Measurements from ENCODE around the gene DPT.

The DPT gene

DNA sequence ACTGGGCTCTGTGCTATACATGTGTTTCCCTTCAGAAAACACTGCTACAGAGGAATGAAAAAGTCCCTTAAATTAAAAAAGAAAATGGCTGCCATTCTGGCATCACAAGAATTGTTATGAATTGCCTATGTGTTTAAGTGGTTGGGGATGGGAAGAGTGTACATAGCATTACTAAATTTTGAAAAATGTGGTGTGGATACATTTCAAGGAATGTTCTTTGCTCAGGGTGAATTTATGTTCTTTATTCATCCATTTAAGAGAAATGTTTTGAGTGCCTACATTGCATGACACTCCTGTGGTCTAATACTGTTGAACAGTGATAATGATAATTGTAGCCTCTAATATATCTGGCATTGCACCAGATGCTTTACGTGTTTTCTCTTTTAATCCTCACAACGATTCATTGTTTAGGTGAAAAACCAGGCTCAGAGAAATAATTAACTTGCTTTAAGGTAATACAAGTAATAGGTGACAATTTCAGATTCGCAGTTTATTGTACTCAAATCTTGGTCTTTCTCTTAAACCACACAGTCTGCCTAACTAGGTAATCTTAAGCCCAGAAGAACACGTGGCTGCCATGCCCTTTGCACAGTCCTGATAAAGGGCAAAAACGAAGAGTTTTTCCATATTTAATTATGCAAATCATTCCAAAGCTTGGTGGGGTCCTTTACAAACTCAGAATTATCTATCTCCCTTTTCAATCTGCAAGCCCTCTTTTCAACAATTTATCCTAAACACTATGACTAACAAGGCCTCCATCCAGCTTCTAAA is 31.5 kb downstream of the DPT start:
- no peak for DNase-seq

DNA sequence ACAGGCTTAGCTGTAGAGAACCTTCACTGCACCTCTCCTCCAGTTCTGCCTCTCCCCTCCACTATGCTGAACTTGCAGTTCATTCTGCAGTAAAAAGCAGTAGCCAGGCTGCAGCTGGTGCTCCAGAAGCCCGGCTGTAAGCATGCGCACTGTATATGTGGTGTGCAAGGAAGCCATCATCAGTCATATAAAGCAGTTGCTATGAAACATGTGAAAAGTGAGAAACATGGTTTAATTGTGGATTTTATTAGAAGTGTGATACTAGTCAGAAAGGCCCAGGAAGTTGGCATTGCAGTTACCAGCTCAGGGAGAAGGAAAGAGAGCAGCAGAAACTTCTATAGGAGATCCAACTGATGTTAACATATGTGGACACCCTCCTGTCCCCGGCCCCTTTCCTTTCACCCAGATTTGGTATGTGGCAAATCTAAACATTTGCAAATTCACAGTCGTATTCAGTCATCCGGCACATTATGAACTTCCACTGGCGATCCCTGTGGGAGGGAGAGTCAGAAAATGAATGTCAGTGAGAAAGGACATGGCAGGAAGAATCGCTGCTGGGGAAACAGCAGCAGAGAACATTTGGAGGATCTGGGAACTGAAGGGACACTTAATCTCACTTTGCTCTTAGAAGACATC is 32.8 kb downstream of the DPT start:
- no peak for DNase-seq

DNA sequence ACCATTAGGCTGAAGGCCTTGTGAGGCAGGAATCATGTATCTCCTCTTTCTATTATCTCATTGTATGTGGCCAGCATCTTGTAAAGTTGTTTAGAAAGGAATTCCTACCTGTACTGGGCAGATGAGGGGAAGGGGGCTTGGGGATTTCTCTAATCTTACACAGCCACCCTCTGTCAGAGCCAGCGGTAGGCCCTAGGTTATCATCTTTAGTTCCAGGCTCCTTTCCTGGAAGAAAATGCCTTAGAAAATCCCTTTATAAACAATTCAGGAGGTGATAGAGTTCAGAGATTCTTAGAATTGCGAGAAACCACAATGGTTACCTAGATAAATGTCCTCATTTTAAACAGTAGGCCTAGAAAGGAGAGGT is 35.2 kb downstream of the DPT start:
- DNase-seq: no peak

DNA sequence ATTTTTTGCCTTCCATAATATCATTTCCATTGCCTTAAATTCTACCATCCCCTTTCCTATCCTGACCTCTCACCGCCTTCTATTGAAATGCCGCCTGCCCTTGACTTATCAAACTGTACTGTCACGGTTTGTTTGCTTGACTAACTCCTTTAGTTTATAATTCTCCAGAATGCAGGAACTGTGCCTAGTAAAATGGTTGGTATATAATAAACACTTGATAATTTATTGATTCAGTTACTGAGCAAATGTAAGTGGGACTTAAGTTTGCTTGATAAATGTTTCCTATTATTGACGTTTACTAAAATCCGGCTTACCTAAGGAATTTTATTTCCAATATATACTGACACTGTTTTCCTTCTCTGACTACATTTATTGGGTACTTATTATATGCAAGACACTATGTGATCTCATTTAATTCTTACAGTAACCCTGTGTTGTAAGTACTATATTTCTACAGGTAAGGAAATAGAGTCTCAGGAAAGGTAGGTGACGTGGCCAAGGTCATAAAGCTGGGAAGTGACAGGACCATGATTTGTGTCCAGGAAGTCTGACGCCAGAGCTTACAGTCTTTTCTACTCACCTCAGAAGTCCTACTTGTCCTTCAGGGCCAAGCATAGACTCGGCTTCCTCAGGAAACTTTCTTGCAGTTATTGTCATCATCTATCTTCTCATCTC is 35.7 kb downstream of the DPT start:
- no peak for DNase-seq

DNA sequence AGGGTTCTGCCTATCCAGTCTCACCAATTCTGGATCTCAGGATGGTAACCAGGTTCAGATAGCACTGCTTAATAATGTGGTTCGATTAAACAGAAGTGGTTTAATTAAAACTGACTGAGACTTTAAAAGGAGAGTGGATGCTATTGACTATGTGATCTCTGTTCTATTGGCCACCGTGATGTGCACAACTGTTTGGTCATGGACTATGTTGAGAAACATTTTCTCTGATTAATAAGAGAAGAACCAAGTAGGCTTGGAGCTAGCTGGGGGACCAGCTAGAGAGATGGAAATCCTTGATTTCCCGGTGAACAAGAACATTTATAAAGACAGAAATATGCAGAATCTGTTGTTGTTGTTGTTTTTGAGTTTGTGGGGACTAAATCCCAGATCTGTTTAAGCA is 36.5 kb downstream of the DPT start:
- no peak for DNase-seq

DNA sequence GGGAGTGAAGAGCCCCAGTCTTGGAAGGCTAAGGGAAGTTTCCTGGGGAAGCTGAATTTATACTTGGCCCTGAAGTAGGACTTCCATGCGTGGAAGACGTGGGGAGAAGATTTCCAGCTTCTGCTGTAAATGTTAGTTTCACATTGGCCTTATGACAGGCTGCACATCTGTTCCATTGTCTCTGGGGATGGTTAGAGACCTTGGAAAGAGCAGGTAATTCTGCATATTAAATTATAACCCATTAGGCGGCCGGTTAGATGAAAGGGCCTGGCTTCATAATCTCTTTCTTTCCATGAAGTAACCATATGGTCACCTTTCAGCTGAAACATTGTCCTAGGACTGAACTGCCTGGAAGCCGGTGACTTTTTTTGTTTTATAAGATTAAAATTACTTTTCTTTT is 37.5 kb downstream of the DPT start:
- DNase-seq: no peak

DNA sequence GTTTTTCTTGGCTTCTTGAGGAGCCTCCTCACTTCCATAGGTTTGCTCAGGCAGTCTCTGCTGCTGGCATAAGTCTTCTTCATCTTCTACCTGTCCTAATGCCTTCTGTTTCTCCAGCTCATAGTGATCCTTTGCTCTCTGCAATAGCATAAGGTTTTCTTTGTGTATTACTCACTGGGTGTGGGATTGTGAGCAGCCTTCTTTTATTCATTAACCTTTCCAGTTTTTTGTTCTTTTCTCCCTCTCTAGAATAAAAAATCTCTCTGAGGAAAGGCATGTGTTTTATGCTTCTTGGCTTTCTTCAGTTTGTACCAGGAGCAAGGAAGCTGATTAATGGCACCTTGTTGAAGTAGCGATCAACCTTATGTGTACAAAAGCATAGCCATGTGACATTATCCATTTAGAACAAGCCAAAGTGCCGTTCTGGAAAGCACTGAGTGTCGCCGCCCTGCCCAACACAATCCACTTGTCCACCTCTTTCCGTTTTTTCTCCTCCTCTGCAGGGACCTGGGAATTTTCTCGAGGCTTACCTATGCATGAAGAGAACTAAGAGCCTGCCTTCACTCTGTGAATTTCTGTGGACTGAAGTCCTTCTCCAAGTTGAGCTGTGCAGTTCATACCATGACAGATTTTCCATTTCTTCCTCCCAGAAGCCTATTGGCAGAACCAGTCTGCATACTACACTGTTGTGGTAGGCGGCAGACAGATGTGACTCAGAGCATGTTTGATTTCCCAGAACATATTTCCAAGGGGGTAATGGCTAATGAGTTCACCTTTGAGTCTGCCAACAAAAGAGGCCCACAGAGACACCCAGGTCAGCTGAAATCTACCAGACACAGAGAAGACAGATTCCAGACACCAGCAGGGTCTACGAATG is 39.0 kb downstream of the DPT start:
- no peak for DNase-seq

DNA sequence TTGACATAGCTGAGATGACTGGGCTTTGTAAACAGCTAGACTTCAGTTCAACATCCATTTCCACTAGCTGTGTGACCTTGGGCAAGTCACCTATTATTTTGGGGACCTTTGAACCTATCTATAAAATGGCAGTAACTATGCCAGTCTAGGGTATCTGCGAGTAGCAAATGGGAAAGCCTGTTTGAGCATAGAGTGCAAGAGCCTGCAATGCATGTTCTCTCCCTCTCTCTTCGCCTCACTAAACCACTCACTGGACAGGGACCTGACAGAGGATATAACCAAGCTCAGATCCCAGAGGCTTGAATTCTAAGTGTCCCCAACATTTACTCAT is 39.7 kb downstream of the DPT start:
- DNase-seq: no peak

DNA sequence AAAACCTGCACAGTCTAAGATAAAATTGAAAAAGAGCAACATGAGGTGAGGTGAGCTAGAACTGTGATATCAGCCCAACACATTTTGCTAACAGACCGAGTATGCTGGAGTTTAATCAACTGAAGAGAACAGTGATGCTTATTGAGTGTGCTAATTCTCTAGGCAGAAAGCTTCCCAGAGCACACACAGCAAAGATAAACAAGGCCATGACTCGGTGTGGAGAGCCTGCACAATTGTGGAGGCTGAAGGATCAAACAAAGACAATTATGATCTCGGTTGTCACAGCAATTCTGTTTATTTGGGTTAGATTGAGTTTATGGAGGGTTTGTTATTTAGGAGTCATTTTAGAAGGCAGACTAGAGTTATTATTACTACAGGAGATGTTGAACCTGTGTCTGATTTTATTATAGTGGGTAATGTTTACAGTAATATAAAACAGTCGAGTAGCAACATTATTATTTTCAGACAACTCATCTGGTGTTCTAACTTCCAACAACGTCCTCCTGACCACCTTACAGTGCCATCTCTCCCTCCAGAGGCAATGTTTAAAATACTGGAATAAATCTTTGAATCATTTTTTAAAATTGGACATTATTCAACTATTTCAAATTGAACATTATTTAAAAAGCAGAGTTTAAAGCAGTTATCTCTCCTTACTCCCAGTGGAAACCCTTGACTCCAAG is 40.2 kb downstream of the DPT start:
- DNase-seq: no peak

DNA sequence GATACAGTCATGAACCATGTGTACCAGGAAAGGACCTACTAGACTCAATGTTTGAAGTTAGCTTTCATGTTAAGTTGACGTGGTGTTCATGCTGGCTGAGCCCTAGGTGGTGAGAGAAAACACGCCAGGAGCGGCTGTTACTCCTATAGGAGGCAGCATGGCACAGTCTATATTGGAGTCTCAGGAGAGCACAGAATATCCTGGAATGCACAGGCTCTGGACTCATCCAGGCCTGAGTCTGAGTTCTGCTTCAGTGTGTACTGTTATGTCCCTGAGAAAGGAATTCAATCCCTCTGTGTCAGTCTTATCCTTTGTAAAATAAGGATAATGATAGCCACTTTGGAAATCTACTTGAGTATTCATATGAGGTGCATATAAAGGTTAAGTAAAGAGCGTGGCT is 41.2 kb downstream of the DPT start:
- no peak for DNase-seq

DNA sequence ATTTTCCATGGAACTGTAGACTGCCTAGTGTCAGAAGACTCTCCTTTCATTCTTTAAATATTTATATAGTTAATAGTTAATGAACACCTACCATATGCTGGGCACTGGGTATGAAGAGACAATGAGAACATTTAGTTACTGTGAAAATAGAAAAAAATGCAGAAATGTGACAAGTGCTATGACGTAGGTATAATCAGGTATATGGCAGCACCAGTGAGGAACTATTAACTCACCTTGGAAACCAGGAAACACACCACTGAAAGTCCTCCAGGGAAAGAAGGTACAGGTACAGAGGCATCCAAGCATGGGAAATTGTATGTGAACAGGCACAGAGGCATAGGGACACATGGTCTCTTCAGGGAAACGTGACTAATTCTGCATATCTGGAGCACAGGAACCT is 42.3 kb downstream of the DPT start:
- no peak for DNase-seq

DNA sequence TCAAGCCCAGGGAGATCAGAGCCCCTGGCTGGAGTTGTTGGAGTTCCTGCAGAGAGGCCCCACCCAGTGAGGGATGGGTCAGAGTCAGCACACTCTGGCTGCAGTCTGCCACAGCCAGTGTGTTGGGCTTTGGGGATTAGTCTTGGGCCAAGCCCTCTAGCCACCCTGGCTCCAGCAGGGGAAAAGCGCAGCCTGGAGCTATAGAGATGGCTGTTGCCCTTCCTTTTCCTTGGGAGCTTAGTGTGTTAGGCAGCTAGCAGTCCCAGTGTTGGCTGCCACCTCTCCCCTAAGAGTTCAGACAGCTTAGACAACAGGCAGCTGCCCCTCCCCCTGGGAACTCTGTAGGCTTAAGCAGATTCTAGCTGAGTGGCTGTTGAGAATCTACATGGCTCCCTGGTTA is 45.1 kb downstream of the DPT start:
- no peak for DNase-seq

DNA sequence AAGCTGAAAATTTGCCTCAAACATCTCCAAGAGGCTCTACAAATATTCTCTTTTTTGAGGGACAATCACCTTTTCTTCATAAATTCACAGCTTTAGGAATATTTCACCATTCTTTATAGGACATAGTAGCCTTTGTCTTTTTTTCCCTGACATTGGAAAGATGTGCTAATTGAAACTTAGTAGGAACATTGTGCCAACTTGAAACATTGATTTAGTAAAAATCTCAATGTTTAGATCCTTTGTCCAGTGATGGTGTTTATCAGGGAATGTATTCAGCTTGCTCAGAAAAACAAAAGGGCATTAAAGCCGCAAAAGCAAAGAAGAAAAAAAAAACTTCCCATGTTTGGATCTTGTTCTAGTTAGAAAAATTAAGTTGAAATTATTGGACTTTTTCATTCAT is 52.1 kb downstream of the DPT start:
- DNase-seq: no peak

DNA sequence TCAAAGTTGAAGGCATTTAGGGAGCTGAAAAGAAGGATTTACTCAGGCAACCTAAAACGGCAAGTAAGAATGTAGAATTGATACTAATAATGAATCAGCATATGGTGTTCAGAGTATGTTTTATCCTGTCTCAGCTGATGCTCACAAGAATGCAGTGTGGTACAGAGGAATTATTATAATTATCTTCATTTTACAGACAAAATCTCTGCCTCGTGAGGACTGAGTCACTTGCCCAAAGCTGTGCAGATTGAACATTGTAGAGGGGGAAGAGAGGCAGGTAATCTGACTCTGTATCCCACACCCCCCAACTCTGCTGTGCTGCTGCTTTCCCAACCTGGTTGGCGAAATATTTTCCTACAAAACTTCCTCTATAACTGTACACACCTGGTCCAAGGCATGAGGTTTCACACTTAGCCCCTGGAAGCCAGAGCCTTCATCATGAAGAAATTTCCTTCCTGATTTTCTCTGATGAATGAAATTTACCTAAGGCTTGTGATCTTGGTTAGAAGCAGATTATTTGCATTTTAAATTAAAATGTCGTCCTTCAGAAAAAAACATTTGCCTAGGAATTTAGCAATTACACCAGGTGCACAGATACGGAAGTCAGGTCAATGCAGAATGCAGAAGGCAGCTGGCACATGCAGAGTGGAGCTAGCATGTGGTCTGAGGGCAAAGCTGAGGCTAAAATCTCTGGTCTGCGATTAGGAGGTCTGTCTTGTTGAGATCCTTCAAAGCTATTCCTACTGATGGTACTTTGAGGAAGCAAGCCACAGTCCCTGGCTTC is 52.8 kb downstream of the DPT start:
- DNase-seq: no peak

DNA sequence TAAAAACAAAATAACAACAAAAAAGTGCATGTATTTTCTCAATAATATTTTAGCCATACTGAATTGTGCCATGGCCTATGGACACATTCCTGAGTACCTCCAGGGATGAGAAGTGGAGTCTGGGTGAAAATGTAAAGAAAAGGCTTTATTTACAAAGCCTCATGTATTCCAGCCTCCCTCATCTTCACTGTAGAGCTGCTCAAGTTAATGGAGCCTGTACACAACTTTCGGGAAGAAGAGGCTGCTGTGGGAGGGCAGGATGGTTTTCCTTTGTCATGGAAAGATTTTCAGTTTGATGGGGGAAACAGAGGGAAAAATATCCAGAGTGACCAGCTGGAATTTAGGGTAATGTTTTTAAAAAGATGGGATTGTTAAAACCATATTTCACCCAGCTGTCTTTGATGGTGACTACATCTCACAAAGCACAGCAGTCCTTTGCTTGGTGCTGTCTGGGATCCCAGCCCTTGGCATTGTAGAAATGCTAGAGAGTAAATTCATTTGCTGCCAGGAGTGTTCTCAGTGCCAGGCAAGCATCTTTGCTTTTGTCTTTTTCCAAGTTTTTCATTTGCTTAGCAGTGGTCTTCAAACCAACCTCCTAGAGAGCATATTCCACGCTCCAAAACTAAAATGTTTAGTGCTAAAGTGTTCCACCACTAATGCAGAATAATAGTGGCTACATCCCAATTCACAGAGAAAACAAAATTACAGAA is 54.9 kb downstream of the DPT start:
- no peak for DNase-seq

DNA sequence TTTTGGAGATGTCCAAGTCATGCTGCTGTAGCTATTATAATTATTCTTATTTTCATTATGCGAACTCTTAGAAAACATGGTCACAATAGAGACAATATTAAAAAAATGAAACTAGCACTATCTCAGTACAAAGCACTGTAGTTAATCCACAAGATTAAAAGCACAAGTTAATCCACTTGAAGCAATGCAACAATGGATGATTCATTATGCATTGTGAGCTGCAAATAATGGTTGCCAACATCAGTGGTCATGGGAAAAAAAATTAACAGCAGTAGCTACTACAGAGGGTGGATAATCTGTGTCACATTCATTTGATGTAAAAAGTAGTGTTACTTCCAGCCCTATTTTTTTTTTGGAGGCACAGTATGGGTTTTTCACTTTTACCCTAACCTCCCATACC is 56.7 kb downstream of the DPT start:
- no peak for DNase-seq

DNA sequence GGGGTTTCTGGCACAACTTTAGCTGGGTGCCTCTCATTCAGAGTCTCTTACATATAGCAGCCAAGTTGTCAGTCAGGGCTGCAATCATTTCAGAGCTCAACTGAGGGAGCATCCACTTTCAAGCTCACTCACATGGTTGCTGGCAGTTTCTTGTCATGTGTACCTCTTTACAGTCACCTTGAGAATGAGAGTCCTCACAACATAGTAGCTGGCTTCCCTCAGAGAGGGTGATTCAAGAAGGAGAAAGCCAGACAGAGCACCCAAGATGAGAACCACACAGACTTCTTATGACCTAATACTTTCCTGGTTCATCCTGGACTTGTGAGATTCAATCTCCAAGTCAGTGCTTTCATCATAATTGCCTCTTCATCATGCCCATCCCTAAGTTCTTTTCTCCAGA is 57.2 kb downstream of the DPT start:
- no peak for DNase-seq

DNA sequence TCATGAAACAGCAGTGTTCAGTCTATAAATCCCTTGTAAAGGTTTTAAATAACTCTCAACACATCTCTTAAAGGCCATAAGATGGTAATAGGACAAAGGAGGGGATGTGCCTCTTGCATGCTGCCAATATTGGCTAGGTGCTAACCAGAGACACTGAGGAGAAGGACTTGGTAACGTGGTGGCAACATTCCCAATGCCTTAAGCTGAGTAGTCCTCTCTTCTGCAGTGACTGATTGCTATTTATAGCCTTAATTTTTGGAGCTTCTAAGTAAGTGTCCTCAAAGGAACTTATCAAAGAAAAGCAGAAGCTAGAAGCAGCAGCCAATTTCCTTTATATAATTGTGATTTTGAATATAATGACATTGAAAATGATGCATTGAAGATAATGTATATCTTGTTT is 63.0 kb downstream of the DPT start:
- no peak for DNase-seq

DNA sequence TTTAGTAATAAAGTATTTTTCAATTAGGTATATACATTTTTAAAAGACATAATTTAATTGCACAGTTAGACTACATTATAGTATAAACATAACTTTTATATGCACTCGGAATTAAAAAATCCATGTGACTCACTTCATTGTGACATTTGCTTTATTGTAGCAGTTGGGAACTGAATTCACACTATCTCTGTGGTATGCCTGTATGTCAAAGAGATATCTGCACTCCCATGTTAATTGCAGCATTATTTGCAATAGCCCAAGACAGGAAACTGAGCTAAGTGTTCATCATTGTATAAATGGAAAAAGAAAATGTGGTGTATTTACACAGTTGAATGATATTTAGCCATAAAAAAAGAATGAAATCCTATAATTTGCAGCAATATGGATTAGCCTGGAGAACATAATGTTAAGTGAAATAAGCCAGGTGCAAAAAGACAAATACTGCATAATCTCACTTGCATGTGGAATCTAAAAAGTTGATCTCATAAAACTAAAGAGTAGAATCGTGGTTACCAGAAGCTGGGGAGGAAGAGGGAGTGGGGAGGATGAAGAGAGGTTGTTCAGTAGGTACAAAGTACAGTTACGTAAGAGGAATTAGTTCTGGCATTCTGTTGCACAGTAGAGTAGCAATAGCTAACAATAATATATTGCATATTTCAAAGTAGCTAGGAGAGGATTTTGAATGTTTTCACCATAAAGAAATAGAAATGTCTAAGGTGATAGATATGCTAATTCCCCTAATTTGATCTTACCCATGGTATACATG is 64.8 kb downstream of the DPT start:
- DNase-seq: no peak

DNA sequence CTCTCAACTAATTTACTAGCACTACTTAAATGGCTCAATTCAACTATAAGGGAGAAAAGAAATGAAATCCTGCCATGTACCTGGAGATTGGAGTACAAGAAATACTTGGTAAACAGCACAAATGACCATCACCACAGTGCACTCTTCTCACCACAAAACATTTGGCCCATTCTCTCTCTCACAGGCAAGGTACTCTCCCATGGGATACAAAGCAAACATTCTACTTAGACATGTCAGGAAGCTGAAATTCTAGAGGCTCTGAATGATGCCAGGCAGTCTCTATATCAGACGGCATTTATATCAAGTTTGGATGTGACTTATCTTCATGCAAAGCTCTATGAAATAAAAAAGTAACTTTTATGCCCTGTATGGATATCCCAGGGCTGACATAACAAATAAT is 72.5 kb downstream of the DPT start:
- DNase-seq: no peak

Data from activated CD8-positive, alpha-beta memory T cell treated with anti-CD3 and anti-CD28 coated beads, Interleukin-2, amount 50 U/mL, for 48 hours (primary cell).